HFFc6 (cell line): Measurements from ENCODE around the gene APMAP. TPM values are rescaled to one million over a fixed set of nuclear protein-coding genes. Genes with fewer than 3 reads are reported as not detected.

ENCODE experiments used
- DNase-seq: peaks from one replicate; pipeline ENCODE4 v3.0.0-alpha.2; 2018
- H3K27ac Mint-ChIP-seq: 2 replicates; pipeline ENCODE4 v1.8.0; 2020; ENCODE audit warnings: mild to moderate bottlenecking, mixed read lengths
- H3K27me3 Mint-ChIP-seq: 2 replicates; pipeline ENCODE4 v1.8.0; 2021; ENCODE audit warnings: mild to moderate bottlenecking, moderate library complexity, mixed read lengths; ENCODE audit not compliant: insufficient read depth
- H3K36me3 Mint-ChIP-seq: 2 replicates; pipeline ENCODE4 v1.8.0; 2021; ENCODE audit warnings: low read depth, mixed read lengths
- H3K4me1 Mint-ChIP-seq: 2 replicates; pipeline ENCODE4 v1.8.0; 2020; ENCODE audit warnings: low read depth, mixed read lengths
- H3K4me3 Mint-ChIP-seq: 2 replicates; pipeline ENCODE4 v1.8.0; 2020; ENCODE audit warnings: mild to moderate bottlenecking, moderate library complexity, mixed read lengths
- H3K9me3 Mint-ChIP-seq: 2 replicates; pipeline ENCODE4 v1.8.0; 2020; ENCODE audit warnings: mild to moderate bottlenecking, mixed read lengths
- total RNA-seq, 6 experiments: library from RNA; stranded (reverse); fragmentation: NEBNext Ultra II Directional; extraction: Animal tissue kit (Norgen Biotek cat#: 25700); gene quantifications; 2 replicates in 1 of 6; 3 replicates in 5 of 6; pipeline ENCODE4 v1.2.3, GENCODE V29; 2021
- TF ChIP-seq, protein P1 (sequence below): fragments of 200-600 bp; sonication (generic); IDR thresholded peaks from 2 replicates; pipeline ENCODE4 v1.5.0; 2021; ENCODE audit warnings: antibody characterized with exemption, mild to moderate bottlenecking

APMAP gene
- total RNA-seq, 6 experiments from 2014 or later: 119 to 137 (median 129) TPM

- Mint-ChIP-seq H3K36me3 (no peaks in the 10 kb centered on the region), H3K27ac (no peak overlapping the region), H3K4me1 (no peaks in the 10 kb centered on the region), H3K27me3 (no peaks in the 10 kb centered on the region), H3K9me3 (no peaks in the 10 kb centered on the region), H3K4me3 (no peak overlapping the region)
- TF ChIP-seq, protein P1, sequence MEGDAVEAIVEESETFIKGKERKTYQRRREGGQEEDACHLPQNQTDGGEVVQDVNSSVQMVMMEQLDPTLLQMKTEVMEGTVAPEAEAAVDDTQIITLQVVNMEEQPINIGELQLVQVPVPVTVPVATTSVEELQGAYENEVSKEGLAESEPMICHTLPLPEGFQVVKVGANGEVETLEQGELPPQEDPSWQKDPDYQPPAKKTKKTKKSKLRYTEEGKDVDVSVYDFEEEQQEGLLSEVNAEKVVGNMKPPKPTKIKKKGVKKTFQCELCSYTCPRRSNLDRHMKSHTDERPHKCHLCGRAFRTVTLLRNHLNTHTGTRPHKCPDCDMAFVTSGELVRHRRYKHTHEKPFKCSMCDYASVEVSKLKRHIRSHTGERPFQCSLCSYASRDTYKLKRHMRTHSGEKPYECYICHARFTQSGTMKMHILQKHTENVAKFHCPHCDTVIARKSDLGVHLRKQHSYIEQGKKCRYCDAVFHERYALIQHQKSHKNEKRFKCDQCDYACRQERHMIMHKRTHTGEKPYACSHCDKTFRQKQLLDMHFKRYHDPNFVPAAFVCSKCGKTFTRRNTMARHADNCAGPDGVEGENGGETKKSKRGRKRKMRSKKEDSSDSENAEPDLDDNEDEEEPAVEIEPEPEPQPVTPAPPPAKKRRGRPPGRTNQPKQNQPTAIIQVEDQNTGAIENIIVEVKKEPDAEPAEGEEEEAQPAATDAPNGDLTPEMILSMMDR: no peak
- no peak for DNase-seq
These were observed 23.4 kb upstream of the APMAP start for GRCh38 chr20:25015986-25016385.

DNA sequence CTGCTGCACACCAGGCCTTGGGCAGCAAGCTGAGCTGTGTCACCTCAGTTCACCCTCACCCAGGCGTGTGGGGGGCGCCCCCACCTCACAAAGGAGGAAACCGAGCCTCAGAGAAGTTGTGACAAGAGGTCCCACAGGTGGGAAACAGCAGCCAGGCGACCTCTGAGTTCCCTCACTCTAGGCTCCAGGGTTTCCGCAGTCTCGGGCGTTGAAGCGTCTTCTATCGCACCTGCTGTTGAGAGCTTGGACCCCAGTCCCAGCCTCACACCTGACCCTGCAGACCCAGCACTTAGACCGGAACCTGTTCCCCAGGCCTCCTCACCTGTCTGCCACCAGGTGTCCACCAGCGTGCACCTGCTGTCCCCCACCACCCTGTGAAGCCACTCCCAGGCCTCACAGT is 22.3 kb upstream of the APMAP start:
- TF ChIP-seq, protein P1: no peak
- Mint-ChIP-seq H3K4me1 (no peaks in the 10 kb centered on the region), H3K4me3 (no peak overlapping the region), H3K9me3 (no peaks in the 10 kb centered on the region), H3K27me3 (peaks cover 5% of the 10 kb centered on the region; the same call in 1 of the 2 replicates), H3K36me3 (no peaks in the 10 kb centered on the region), H3K27ac (no peak overlapping the region)
- DNase-seq: no peak

GRCh38 chr20:25013478-25014380 is 21.2 kb upstream of the APMAP start:
- TF ChIP-seq, protein P1: no peak
- Mint-ChIP-seq H3K4me1 (no peaks in the 10 kb centered on the region), H3K4me3 (no peak overlapping the region), H3K27me3 (peaks cover 5% of the 10 kb centered on the region; the same call in 1 of the 2 replicates), H3K9me3 (no peaks in the 10 kb centered on the region), H3K36me3 (no peaks in the 10 kb centered on the region), H3K27ac (no peak overlapping the region)
- no peak for DNase-seq

- H3K27ac Mint-ChIP-seq: no peak overlapping the region
- no peak for DNase-seq
- no peaks in the 10 kb centered on the region for H3K4me1 Mint-ChIP-seq
- TF ChIP-seq, protein P1: no peak
- H3K9me3 Mint-ChIP-seq: no peaks in the 10 kb centered on the region
- H3K4me3 Mint-ChIP-seq: no peak overlapping the region
- peaks cover 5% of the 10 kb centered on the region; the same call in 1 of the 2 replicates for H3K27me3 Mint-ChIP-seq
- H3K36me3 Mint-ChIP-seq: no peaks in the 10 kb centered on the region
These were observed 20.2 kb upstream of the APMAP start for GRCh38 chr20:25012616-25013189.

DNA sequence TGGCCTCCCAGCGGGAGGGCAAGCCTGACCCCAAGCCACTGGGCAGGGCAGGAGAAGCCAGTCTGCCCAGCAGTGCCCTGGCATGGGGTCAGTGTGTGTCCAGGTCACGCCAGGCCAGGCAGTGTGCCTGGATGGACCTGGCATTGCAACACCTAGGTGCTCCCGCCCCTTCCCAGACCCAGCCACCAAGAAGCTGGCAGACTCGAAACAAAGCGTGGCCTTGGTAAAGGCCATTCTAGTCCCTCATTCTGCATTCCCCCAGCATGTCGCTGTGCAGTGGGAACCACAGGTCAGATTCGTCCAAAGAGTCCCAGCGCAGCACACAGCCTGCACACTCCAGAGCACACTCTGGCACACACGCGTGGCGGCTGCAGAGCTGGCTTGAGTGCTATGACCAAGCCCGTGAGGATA is 19.3 kb upstream of the APMAP start:
- H3K36me3 Mint-ChIP-seq: no peaks in the 10 kb centered on the region
- DNase-seq: no peak
- no peaks in the 10 kb centered on the region for H3K9me3 Mint-ChIP-seq
- H3K27ac Mint-ChIP-seq: no peak overlapping the region
- H3K4me1 Mint-ChIP-seq: no peaks in the 10 kb centered on the region
- TF ChIP-seq, protein P1: no peak
- no peak overlapping the region for H3K4me3 Mint-ChIP-seq
- H3K27me3 Mint-ChIP-seq: peaks cover 5% of the 10 kb centered on the region; the same call in 1 of the 2 replicates
